Activated CD4-positive, alpha-beta T cell treated with anti-CD3 and anti-CD28 coated beads, Interleukin-2, amount 50 U/mL, for 16 hours (primary cell): ENCODE results near the gene RAP1GAP.
"Not testable (repeated sequence)": the region's sequence is repeated elsewhere in the genome, so short reads cannot be mapped to it uniquely, and the experiment has no call there.

ENCODE experiments used
- DNase-seq: peaks from one replicate; pipeline ENCODE4 v3.0.0-alpha.2; 2020

RAP1GAP gene

DNA sequence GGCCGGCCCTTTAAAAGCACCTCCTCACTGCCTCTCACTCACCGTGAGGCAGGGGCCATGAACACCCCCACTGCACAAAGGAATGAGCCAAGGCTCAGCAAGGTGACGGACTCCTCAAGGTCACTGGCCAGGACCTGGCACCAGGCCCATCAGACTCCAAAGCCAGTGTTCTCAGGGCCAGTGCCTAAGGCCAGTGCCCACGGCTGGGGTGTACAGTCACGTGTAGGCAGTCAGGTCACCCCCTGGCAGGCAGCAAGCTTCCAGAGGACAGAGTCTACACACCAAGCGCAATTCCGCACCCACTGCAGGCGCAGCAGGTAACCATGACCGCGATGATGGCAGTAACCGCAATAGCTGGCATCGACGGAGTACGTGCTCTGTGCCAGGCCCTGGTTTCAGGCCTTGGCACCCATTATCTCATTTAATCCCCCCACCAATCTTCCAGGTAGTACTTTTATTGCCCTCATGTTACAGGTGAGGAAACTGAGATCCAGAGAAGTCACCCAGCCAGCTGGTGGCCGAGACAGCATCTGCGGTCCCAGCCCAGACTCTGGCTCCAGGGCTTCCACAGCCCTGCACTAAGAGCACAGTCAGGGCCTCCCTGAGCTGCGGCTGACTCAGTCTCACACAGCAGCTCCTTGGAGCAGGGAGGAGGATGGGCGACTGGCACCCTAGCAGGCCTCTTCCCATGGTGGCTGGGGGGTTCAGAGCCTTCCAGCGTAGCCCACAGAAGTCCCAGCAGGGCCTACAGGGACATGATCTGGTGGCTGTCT, 27.0 kb downstream of the RAP1GAP start:
- DNase-seq = no peak

DNA sequence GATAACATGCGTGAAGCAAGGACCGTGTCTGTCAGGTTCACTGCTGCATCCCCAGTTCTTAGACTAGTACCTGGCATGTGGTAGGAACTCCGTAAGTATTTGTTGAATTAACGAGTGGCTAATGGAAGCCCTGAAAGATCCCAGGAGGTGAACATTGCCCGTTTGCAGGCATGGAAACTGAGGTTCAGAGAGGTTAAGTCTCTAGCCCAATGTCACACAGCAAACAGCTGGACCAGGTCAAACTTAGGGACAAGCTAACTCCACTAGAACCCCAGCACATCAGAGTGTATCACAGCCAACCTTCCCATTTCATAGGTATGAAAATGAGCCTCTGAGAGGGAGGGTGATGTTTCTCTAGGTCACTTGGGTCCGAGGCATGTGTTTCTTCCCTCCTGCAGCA, 27.6 kb downstream of the RAP1GAP start:
- DNase-seq = no peak

DNA sequence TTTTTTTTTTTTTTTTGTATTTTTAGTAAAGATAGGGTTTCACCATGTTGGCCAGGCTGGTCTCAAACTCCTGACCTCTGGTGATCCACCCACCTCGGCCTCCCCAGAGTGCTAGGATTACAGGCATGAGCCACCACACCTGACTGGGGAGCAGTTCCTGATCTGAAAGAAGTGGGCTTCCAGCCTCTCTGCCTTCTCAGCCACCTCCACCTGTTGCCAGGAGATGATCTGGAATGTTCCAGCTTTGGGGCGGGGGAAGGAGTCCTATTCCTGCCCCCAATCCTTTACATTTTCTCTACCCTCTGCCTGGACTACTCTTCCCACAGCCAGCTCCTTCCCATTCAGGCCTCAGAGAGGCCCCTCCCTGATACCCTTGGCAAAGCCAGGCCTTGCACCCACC, 28.1 kb downstream of the RAP1GAP start:
- DNase-seq = no peak

DNA sequence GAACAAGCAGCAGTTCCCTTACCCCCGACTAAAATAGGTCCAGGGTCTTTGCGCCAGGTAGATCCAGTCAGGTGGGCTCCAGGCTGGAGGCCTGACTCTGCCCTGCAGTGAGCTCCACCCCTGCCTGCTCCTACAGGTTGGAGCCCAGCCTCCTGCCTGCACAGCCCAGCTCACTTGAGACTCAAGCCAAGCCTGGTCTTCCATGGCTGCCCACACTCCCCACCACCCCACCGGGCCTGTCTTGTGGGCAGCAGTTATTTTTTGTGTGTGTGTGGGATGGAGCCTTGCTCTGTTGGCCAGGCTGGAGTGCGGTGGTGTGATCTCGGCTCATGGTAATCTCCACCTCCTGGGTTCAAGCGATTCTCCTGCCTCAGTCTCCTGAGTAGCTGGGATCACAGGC, 28.5 kb downstream of the RAP1GAP start:
- DNase-seq = no peak

DNA sequence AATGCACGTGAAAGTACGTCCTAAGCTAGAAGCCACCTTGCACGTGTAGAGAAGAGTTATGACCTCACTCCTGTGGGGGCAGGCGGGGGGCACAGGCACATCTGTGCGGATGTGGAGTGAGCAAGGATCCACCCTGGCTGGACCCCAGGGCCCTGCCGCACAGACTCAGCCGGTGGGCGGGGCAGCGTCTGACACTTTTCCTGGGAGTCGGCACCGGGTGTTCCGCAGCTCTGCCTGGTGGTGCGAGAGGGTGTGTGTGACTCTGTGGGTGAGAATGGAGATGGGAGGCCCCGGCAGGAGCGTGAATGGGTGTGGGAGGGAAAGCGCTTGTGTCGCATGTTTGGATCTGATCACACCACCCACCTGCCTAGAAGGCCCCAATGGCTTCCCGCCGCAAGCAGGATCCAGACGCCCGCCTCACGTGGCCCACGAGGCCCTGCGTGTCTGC, 29.5 kb downstream of the RAP1GAP start:
- no peak for DNase-seq

DNA sequence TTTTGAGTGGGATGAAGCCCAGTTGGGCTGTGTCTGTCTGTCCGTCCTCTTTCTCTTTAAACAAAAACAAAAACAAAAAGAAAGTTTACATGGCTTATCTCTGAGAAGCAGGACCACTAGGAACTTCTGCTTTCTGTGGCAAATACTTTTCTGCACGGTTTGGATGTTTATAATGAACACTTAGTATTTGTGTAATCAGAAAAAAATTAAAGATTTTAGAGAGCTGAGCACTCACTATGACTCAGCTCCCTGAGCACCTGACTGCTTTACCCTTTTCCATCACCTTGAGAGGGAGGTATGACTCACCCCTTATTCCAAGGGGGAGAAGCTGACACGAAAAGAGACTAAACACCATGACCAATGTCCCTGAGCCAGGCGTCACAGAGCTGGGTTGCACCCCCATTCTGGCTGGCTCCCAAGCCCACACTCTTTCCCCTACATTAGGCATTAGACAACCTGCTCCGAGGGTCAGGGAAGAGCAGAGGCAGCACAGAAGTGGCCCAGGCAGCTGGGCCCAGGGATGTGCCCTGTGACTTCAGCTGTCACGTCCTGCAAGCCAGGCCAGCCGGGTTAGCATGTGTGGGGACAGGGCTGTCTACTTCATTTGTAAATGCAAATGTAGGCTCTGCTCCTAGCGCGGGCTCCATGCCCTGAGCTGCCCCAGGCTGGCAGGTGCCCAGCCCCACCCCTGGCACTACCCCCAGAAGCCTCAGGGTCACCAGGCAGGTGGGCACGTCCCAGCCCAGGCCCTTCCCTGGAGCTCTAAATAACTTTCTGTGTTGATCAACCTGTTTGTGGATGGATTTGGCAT, 30.4 kb downstream of the RAP1GAP start:
- DNase-seq = peak; percentile 54

DNA sequence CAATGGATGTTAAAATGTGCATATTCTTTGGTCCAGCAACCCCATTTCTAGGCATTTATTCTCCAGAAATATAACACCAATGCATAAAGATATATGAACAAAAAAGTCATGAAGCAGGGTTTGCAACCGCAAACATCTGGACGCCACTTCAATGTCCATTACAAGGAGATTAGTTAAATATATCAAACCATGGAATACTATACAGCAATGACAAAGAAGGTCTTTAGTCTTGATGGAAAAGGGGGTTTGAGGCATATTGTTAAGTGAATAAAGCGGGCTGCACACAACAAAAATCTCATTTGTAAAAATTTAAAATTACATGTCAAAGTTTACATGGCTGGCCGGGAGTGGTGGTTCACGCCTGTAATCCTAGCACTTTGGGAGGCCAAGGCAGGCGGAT, 31.6 kb downstream of the RAP1GAP start:
- DNase-seq = no peak

DNA sequence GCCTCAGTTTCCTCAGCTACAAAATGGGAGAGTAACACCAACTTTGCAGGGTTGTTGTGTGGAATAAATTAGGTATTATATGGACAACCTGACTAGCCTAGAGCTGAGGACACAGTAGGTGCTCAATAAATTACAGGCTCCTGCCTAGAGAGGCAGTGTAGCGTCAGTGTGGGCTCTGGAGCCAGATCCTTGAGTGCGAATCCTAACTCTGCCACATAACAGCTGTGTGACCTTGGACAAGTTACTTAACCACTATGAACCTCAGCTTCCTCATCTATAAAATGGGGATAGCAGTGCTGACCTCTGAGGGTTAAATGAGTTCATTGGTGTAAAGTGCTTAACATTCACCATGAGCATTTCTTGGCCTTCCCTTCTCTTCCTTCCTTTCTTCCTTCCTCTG, 33.1 kb downstream of the RAP1GAP start:
- DNase-seq = no peak

DNA sequence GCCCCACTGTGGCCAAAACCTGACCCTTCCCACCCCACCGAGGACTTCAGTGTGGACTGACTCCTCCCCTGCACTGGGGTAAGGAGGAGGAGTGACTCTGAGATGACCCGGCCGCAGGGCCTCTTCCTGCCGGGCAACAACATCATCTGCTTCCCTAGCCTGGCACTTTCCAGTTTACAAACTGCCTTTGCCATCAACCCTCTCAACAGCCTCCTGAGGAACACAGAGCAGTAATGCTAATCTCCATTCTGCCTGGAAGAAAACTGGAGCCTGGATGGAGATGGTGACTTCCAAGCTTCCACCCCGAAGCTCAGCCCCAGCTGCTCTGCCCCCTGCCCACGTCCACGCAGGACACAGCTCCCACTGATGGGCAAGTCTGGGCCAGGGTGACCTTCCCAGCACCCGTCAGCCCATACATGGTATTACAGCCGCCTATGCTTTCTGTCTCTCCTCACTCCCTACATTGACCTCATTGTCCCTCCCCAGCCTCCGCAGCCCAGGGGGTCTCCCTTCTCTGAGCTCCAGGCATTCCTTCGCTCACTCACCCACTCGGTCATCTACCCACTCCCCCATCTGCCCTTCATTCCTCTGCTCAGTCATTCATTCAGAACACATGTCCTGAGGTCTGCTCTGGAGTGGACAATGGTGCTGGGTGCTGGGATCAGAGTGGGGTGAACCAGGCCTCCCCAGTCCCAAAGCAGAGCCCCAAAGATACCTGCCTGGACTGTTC, 34.2 kb downstream of the RAP1GAP start:
- DNase-seq = no peak

DNA sequence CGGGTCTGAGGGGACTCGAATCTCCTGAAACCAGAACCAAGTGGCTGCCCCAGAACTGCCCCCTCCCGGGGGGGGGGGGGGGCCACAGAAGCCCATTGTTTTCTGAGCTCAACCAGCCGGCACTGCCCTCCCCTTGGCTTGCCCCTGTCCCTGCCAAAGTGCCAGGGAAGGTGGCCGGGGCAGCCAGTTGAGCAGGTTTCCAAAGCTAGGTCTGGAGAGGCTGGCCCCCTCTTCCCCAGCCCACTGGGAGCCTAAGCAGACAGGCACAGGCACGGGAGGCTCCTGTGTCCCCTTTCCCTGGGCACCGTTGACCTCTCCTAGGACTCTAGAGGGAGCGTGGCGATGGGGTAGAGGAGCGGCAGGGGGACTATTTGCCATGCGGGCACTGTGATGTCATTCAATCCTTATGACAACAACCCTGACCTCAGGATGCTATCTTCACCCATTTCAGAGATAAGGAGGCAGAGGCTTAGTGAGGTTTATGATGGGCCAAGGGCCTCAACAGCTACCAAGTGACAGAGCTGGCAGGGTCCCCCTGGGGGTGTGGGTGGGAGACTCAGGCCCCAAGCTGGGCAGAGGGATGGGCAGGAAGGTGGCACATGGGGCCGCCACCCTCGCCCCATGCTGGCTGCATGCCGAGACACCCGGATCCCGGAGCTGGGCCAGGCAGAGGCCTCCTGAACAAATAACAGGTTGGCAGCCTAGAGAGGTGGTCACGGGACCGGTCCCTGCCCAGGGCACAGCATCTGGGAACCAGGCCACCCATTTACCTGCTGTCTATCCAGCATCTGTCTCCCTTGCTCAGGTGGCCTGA, 35.0 kb downstream of the RAP1GAP start:
- no peak for DNase-seq

DNA sequence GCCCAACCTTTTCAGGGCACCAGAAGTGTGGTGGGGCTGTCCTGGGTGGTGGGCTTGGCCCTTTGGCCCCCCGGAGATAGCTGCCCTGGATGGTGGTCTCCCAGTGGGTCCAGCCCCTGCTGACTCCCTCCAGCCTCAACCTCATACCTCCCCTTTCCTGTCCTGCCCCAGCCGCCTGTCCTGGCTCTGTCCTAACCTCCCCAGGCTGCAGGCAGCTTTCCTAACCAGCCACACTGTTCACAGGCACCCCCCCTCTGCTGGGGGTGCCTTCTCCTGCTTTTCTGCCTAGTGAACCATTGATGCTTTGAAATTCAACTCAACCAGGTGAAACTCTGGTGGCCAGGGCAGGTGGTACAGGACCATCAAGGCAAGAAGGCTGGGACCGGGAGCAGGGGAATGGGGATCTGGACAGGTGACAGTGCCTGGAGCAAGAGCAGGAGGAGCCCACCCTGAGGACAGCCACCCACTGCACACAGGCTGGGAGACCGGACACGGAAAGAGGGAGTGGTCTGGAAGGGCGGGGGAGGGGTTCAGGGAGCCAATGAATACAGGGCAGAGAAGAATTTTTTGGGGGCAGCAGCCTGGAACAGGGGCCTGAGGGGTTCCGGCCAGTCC, 35.9 kb downstream of the RAP1GAP start:
- no peak for DNase-seq

DNA sequence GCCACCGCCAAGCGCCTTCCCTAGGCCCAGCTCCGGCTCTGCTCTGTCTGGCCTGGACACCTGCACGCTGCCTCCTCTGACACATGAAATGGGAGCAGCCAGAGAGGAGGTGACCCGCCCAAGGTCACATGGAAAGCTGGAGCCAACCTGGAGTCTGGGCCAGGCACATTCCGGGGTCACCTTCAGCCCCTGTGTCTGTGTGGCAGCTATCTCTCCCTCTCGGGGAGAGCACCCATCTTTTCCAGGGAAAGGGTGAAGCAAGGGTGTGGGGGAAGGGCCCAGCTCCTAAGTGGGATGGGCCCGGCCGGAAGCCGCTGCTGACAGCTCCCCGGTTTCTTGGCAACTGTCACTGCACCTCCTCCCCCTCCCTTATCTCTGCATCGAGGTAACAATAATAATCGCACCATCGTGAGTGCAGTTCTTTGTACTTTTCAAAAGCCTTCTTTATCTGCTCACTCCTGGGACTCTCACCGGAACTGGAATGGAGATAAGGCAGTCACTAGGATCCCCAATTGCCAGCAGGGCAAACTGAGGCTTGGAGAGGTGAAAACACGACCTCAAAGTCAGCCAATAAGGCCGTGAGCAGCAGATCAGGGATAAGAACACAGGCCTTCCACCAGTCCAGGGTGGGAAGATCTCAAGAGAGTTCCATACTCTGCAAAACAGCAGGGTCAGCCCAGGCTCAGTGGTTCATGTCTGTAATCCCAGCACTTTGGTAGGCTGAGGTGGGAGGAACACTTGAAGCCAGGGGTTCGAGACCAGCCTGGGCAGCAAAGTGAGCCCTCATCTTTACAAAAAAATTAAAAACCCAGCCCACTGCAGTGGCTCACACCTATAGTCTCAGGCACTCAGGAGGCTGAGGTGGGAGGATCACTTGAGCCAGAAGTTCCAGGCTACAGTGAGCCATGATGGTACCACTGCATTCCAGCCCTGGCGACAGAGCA, 36.9 kb downstream of the RAP1GAP start:
- DNase-seq = no peak

DNA sequence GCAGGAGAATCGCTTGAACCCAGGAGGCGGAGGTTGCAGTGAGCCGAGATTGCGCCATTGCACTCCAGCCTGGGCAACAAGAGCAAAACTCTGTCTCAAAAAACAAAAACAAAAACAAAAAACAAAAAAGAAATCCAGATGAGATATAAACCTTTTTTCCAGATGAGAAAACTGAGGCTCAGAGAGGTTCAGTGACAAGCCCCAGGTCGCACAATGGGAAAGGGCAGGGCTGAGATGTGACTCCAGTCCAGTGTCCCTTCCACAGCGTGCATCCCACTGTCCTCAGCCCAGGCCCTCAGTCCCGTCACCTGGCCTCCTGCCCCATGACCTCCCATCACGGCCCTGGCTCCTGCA, 37.6 kb downstream of the RAP1GAP start:
- DNase-seq = not testable (repeated sequence)

DNA sequence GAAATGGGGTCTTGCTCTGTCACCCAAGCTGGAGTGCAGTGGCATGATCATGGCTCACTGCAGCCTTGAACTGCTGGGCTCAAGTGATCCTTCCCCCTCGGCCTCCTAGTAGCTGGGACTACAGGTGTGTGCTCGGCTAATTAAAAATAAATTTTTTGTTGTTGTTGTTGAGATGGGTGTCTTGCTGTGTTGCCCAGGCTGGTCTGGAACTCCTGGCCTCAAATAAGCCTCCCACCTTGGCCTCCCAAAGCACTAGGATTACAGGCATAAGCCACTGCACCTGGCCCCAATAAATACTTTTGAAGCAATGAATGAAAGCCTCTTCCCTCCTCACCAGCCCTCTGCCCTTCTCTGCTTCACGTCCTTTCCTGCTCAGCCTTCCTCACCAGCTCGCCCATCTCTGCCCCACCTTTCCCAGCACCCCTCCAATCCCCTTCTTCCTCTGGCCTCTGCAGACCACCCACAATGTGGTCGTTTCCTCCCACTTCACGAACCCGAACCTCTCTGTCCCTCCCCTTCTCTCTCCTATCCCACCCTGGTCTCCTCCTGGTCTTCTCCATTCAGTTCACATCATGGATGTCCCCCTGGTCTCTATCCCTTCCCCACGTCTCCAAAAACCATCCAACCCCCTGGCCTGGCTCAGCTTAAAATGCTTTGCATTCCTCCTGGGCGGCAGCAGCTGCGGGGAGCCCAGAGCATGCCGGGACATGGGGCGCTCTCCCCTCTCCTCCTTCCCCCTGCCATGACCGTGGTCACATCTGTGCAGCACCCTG, 38.4 kb downstream of the RAP1GAP start:
- DNase-seq = no peak

DNA sequence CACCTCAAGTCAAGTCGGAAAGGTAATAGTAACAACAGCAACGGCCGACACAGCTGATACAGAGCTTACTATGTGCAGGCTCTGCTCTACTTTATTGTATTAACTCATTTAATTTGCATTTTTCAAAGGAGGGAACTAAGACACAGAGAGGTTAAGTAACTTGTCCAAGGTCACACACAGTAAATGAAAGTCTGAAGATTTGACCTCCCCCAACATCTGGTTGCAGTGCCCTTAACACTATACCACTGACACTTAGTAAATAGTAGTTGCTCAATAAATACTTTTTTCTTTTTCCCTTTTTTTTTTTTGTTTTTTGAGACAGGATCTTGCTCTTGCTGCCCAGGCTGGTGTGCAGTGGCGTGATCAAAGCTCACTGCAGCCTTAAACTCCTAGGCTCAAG, 39.2 kb downstream of the RAP1GAP start:
- no peak for DNase-seq

DNA sequence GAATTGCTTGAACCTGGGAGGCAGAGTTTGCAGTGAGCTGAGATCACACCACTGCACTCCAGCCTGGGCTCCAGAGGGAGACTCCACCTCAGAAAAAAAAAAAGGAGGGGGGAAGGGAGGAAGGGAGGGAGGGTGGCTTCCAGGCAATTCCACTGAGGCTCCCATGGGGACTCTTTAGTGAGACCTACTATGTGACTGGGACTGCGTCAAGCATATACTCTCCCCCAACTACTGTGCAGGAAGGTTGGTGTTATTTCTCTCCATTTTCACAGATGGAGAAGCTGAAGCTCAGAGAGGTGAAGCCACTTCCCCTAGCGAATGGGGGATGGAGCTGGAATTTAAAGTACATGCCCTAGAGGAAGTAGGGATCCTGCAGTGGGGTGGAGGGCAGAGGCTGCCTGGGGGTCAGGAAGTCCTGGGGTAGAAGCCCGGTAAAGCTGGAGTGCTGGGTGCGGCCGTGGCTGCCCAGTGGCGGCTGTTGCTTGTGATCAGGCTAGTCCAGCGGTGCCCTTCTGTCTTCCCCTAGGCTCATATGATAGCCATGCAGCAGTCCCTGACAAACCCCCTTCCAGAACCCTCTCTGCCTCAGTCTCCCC, 40.3 kb downstream of the RAP1GAP start:
- DNase-seq = no peak

DNA sequence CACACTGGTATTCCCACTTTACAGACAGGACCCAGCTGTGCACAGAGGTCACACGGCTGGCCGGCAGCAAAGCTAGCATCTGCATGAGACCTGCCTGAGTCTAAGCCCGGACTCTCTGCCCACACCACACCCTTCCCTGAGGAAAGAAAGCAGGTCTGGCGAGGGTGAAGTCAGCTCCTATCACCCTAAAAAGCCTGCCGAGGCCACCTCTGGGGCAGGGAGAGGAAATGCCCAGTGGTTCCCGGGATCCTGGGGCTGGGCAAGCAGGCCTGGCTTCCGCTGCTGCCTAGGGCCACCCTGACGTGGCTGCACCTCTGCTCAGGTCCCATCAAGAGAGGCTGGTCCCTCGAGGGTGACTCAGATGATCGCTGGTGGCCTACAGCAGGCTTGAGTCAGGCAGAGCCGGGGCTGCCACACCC, 42.2 kb downstream of the RAP1GAP start:
- DNase-seq = no peak

DNA sequence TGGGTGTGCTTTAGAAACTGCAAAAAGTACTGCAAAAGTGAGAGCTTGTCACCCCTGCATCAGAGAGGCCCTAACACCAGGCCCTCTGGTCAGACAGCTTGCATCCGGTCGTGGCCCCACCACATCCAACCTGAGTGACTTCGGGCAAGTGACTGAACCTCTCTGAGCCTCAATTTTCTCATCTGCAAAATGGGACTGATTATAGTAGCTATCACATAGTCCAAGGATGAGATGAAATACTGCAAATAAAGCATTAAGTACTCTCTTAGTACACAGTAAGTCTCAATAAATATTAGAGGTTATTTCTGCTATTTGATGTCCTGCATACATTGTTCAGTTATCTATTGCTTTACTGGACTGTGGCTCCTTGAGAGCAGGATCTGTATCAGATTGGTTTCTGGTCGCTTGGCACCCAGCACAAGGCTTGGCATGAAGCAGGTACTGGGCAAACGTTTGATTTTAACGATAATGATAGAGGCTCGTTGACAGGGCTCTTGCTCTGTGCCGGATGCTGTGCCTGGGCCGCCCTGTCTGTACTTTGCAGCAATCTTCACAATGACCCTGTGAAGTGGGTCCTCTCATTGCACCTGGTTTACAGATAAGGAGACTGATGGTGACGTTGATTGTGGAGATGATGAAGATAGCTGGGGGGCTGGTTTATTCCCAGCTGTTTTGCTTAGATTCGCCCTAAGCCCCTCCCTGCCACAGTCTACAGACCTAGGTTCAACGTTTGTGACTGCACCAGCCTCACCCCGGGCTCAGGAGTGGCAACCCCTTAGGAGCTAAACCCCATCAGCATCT, 43.6 kb downstream of the RAP1GAP start:
- DNase-seq = no peak
